ENCODE results near the gene BDKRB2.

The BDKRB2 gene

GRCh38 chr14:96279564-96279963 lies 74.9 kb downstream of the BDKRB2 start:
- TF ChIP-seq POLR2AphosphoS5 (IDR thresholded peaks at IDR 0.05; ENCODE audit: low read depth, low read length), result no peak
- TF ChIP-seq FOXP2 (optimal IDR thresholded peaks at IDR 0.05; ENCODE audit: borderline replicate concordance, extremely low read depth, extremely low read length, insufficient read depth), result no peak
- TF ChIP-seq REST (IDR thresholded peaks at IDR 0.05; ENCODE audit: insufficient read depth in 1 of 2, low read depth in 2 of 2, low read length in 2 of 2), result no peak
- no peak for TF ChIP-seq SIN3A (IDR thresholded peaks at IDR 0.05; ENCODE audit: borderline replicate concordance, insufficient read depth, low read length)

- TF ChIP-seq SIN3A (IDR thresholded peaks at IDR 0.05; ENCODE audit: borderline replicate concordance, insufficient read depth, low read length) (no peak), REST (IDR thresholded peaks at IDR 0.05; ENCODE audit: insufficient read depth in 1 of 2, low read depth in 2 of 2, low read length in 2 of 2) (no peak), TAF1 (IDR thresholded peaks at IDR 0.05; ENCODE audit: borderline replicate concordance, insufficient read depth, low read length) (no peak), FOXP2 (optimal IDR thresholded peaks at IDR 0.05; ENCODE audit: borderline replicate concordance, extremely low read depth, extremely low read length, insufficient read depth) (no peak), POLR2AphosphoS5 (IDR thresholded peaks at IDR 0.05; ENCODE audit: low read depth, low read length) (no peak)
Observed at GRCh38 chr14:96280104-96280503, 75.5 kb downstream of the BDKRB2 start.

- TF ChIP-seq REST (IDR thresholded peaks at IDR 0.05; ENCODE audit: insufficient read depth in 1 of 2, low read depth in 2 of 2, low read length in 2 of 2) (no peak), POLR2AphosphoS5 (IDR thresholded peaks at IDR 0.05; ENCODE audit: low read depth, low read length) (no peak), FOXP2 (optimal IDR thresholded peaks at IDR 0.05; ENCODE audit: borderline replicate concordance, extremely low read depth, extremely low read length, insufficient read depth) (no peak), SIN3A (IDR thresholded peaks at IDR 0.05; ENCODE audit: borderline replicate concordance, insufficient read depth, low read length) (no peak), TAF1 (IDR thresholded peaks at IDR 0.05; ENCODE audit: borderline replicate concordance, insufficient read depth, low read length) (no peak)
Observed at GRCh38 chr14:96281486-96281885, 76.8 kb downstream of the BDKRB2 start.

GRCh38 chr14:96284008-96284407 lies 79.4 kb downstream of the BDKRB2 start:
- TF ChIP-seq FOXP2 (optimal IDR thresholded peaks at IDR 0.05; ENCODE audit: borderline replicate concordance, extremely low read depth, extremely low read length, insufficient read depth) (no peak), REST (IDR thresholded peaks at IDR 0.05; ENCODE audit: insufficient read depth in 1 of 2, low read depth in 2 of 2, low read length in 2 of 2) (no peak), SIN3A (IDR thresholded peaks at IDR 0.05; ENCODE audit: borderline replicate concordance, insufficient read depth, low read length) (no peak), POLR2AphosphoS5 (IDR thresholded peaks at IDR 0.05; ENCODE audit: low read depth, low read length) (no peak), TAF1 (IDR thresholded peaks at IDR 0.05; ENCODE audit: borderline replicate concordance, insufficient read depth, low read length) (no peak)

GRCh38 chr14:96284430-96284829 lies 79.8 kb downstream of the BDKRB2 start:
- TF ChIP-seq REST (IDR thresholded peaks at IDR 0.05; ENCODE audit: insufficient read depth in 1 of 2, low read depth in 2 of 2, low read length in 2 of 2), result no peak

Data from PFSK-1 (cell line).